Aorta (tissue), 5 donors: ENCODE data around the gene LAPTM5. TPM values are rescaled to one million over a fixed set of nuclear protein-coding genes. Genes with fewer than 3 reads are reported as not detected.

Experiments
- ATAC-seq: fragments of 200-7000 bp; cut with Tn5 transposase; one replicate; pipeline ENCODE4 v1.9.1; 2022; ENCODE audit warnings: moderate library complexity; ENCODE audit not compliant: low FRiP score
- DNase-seq, 2 donors: peaks; one replicate each; pipeline ENCODE4 v3.0.0-alpha.2; 2020
- H3K27ac ChIP-seq, 2 donors: one replicate each; pipeline ENCODE4 v1.5.1; 2013; ENCODE audit warnings: low read length in 2 of 2, mild to moderate bottlenecking in 2 of 2, moderate library complexity in 2 of 2, control low read depth in 1 of 2, inconsistent platforms in 1 of 2, low read depth in 1 of 2
- H3K27me3 ChIP-seq, 2 donors: one replicate each; pipeline ENCODE4 v1.6.1; 2013; ENCODE audit warnings: control low read depth in 1 of 2, low read length in 1 of 2, mild to moderate bottlenecking in 1 of 2, moderate library complexity in 1 of 2; ENCODE audit not compliant: insufficient read depth in 2 of 2, control insufficient read depth in 1 of 2
- H3K36me3 ChIP-seq, 2 donors: one replicate each; pipeline ENCODE4 v1.6.1; 2013; ENCODE audit warnings: control low read depth in 1 of 2, low read length in 1 of 2, mild to moderate bottlenecking in 1 of 2; ENCODE audit not compliant: insufficient read depth in 2 of 2, control insufficient read depth in 1 of 2
- H3K4me1 ChIP-seq, 2 donors: one replicate each; pipeline ENCODE4 v1.6.1; 2013; ENCODE audit warnings: low read length in 2 of 2, control low read depth in 1 of 2, mild to moderate bottlenecking in 1 of 2, moderate library complexity in 1 of 2; ENCODE audit not compliant: insufficient read depth in 2 of 2, control insufficient read depth in 1 of 2
- H3K4me3 ChIP-seq, 2 donors: one replicate each; pipeline ENCODE4 v1.5.1; 2013; ENCODE audit warnings: low read length in 2 of 2, control low read depth in 1 of 2, mild to moderate bottlenecking in 1 of 2
- H3K9me3 ChIP-seq: one replicate; pipeline ENCODE4 v1.6.1; 2013; ENCODE audit warnings: mild to moderate bottlenecking, low read length; ENCODE audit not compliant: control insufficient read depth
- WGBS, 2 donors: extraction: QIAGEN DNeasy Blood & Tissue Kit; methylation state at CpG; one replicate each; pipeline ENCODE4 v1.1.7; 2013; 5-methylcytosine and 5-hydroxymethylcytosine counted together
- intact Hi-C, 2 donors: fragments of 100-400 bp; cut with DNase I; formaldehyde crosslinking; loops; one replicate each; pipeline versions ENCODE4 v1.14.2 to v1.15.0; 2022
- polyA plus RNA-seq, 2 donors: library from polyadenylated mRNA; stranded (reverse); fragments of 200-250 nt; gene quantifications; one replicate each; pipeline ENCODE4 v1.2.3, GENCODE V29; 2013
- total RNA-seq, 2 donors: library from RNA; stranded (reverse); fragmentation: NEBNext Ultra II Directional; extraction: Animal tissue kit (Norgen Biotek cat#: 25700); gene quantifications; one replicate each; pipeline ENCODE4 v1.2.1, GENCODE V29; 2021
- donor health status: healthy with polysubstance abuse.
- donor health status: Bipolar disorder and iron deficiency.
- donor health status: DM: no; HTN: no; CAD: no.
- donor health status: DM: no; HTN: no; CAD: no.
- donor health status: DM: yes; HTN: yes; CAD: no.

The LAPTM5 gene
- total and polyA plus RNA-seq, 4 donors, result 18.0 to 122 (median 115) TPM

- ATAC-seq (no peak), DNase-seq (no peak)
- Histone ChIP-seq H3K9me3 (no peaks in the 10 kb centered on the region), H3K4me3 (no peak overlapping the region), H3K4me1 (no peaks in the 10 kb centered on the region), H3K27me3 (no peaks in the 10 kb centered on the region), H3K27ac (no peak overlapping the region), H3K36me3 (no peaks in the 10 kb centered on the region)
- intact Hi-C loops, result loop anchor here in 1 of 2 donors (5.0 kb wide), 1 partner anchor 187 kb away; no protein-coding TSS in a partner anchor
- 89 to 90% methylated on average over 17 of the region's 17 CpGs for WGBS, 2 donors
Observed at GRCh38 chr1:30725450-30726095, 32.0 kb downstream of the LAPTM5 start.

- WGBS, 2 donors, result 90 to 93% methylated on average over 5 of the region's 5 CpGs
- H3K27me3 ChIP-seq, result no peaks in the 10 kb centered on the region
- H3K36me3 ChIP-seq, result no peaks in the 10 kb centered on the region
- intact Hi-C loops, result loop anchor here in 1 of 2 donors (5.0 kb wide), 2 partner anchors 187 to 207 kb away; no protein-coding TSS in a partner anchor
- no peak overlapping the region for H3K4me3 ChIP-seq
- ATAC-seq, result no peak
- no peaks in the 10 kb centered on the region for H3K9me3 ChIP-seq
- DNase-seq, result no peak
- H3K4me1 ChIP-seq, result no peaks in the 10 kb centered on the region
- H3K27ac ChIP-seq, result no peak overlapping the region
Observed at GRCh38 chr1:30724655-30725421, 32.7 kb downstream of the LAPTM5 start.

- no peaks in the 10 kb centered on the region for H3K9me3 ChIP-seq
- intact Hi-C loops, result loop anchor here in 1 of 2 donors (5.0 kb wide), 1 partner anchor 208 kb away; no protein-coding TSS in a partner anchor
- no peak for ATAC-seq
- H3K4me1 ChIP-seq, result no peaks in the 10 kb centered on the region
- no peaks in the 10 kb centered on the region for H3K27me3 ChIP-seq
- no peak overlapping the region for H3K4me3 ChIP-seq
- H3K27ac ChIP-seq, result no peak overlapping the region
- no peak for DNase-seq
- WGBS, 2 donors, result 91 to 96% methylated on average over 2 of the region's 2 CpGs
- no peaks in the 10 kb centered on the region for H3K36me3 ChIP-seq
Observed at GRCh38 chr1:30724175-30724574, 33.4 kb downstream of the LAPTM5 start.

GRCh38 chr1:30723331-30723755 lies 34.2 kb downstream of the LAPTM5 start, which contains the start of gene MATN1:
TSS of gene MATN1 (minus strand) at chr1:30723585. CDS start at chr1:30723551, 34 bp downstream.
- intact Hi-C loops, result loop anchor here in 1 of 2 donors (5.0 kb wide), 1 partner anchor 209 kb away; no protein-coding TSS in a partner anchor
- Histone ChIP-seq H3K36me3 (no peaks in the 10 kb centered on the region), H3K4me3 (no peak within 1 kb of the TSS), H3K27me3 (no peaks in the 10 kb centered on the region), H3K9me3 (no peaks in the 10 kb centered on the region), H3K27ac (no peak within 1 kb of the TSS), H3K4me1 (no peaks in the 10 kb centered on the region)
- DNase-seq (no peak), ATAC-seq (no peak)
- WGBS, 2 donors, result 88 to 95% methylated on average over 10 to 14 of the region's 14 CpGs

GRCh38 chr1:30721812-30722537 lies 35.6 kb downstream of the LAPTM5 start:
- Histone ChIP-seq H3K27me3 (no peaks in the 10 kb centered on the region), H3K4me1 (no peaks in the 10 kb centered on the region), H3K9me3 (no peaks in the 10 kb centered on the region), H3K4me3 (no peak overlapping the region), H3K27ac (no peak overlapping the region), H3K36me3 (no peaks in the 10 kb centered on the region)
- DNase-seq, result no peak
- ATAC-seq, result no peak
- intact Hi-C loops, result loop anchor here in 1 of 2 donors (5.0 kb wide), 1 partner anchor 210 kb away; no protein-coding TSS in a partner anchor
- WGBS, 2 donors, result 65 to 69% methylated on average over 9 of the region's 9 CpGs

- H3K4me3 ChIP-seq, result no peak overlapping the region
- no peaks in the 10 kb centered on the region for H3K27me3 ChIP-seq
- H3K9me3 ChIP-seq, result no peaks in the 10 kb centered on the region
- intact Hi-C loops, result loop anchor here in 1 of 2 donors (5.0 kb wide), 1 partner anchor 211 kb away; no protein-coding TSS in a partner anchor
- H3K4me1 ChIP-seq, result no peaks in the 10 kb centered on the region
- 95 to 96% methylated on average over 27 of the region's 27 CpGs for WGBS, 2 donors
- DNase-seq, result peak in 1 of 2 donors; percentile 76
- no peak overlapping the region for H3K27ac ChIP-seq
- no peak for ATAC-seq
- no peaks in the 10 kb centered on the region for H3K36me3 ChIP-seq
Observed at GRCh38 chr1:30721341-30721793, 36.2 kb downstream of the LAPTM5 start.

- DNase-seq, result peak in 1 of 2 donors; percentile 49
- H3K27ac ChIP-seq, result no peak overlapping the region
- H3K4me3 ChIP-seq, result no peak overlapping the region
- no peak for ATAC-seq
- H3K9me3 ChIP-seq, result no peaks in the 10 kb centered on the region
- WGBS, 2 donors, result 93 to 94% methylated on average over 16 of the region's 16 CpGs
- no peaks in the 10 kb centered on the region for H3K36me3 ChIP-seq
- H3K4me1 ChIP-seq, result no peaks in the 10 kb centered on the region
- intact Hi-C loops, result loop anchor here in 1 of 2 donors (5.0 kb wide), 1 partner anchor 212 kb away; no protein-coding TSS in a partner anchor
- no peaks in the 10 kb centered on the region for H3K27me3 ChIP-seq
Observed at GRCh38 chr1:30720271-30721223, 37.0 kb downstream of the LAPTM5 start.
